ENCODE measurements around the gene KRT2.

GRCh38 chr12:52608826-52609630 is 43.0 kb downstream of the KRT2 start:
- TF ChIP-seq CTCF (conservative IDR thresholded peaks at IDR 0.05; ENCODE audit: low read depth, low read length) (no peak), BHLHE40 (IDR thresholded peaks at IDR 0.05; ENCODE audit: low read depth, low read length) (no peak), SMC3 (IDR thresholded peaks at IDR 0.05; ENCODE audit: low read depth, low read length) (no peak)

Data from IMR-90 (cell line).